Measurements from ENCODE around the gene BBS9. TPM values are rescaled to one million over a fixed set of nuclear protein-coding genes. Genes with fewer than 3 reads are reported as not detected.
A peak's percentile ranks its signal among the peaks of the same experiment; 100 is the strongest.

Gene BBS9
- polyA plus RNA-seq, 4 donors, result 2.0 to 8.8 (median 3.0) TPM

DNA sequence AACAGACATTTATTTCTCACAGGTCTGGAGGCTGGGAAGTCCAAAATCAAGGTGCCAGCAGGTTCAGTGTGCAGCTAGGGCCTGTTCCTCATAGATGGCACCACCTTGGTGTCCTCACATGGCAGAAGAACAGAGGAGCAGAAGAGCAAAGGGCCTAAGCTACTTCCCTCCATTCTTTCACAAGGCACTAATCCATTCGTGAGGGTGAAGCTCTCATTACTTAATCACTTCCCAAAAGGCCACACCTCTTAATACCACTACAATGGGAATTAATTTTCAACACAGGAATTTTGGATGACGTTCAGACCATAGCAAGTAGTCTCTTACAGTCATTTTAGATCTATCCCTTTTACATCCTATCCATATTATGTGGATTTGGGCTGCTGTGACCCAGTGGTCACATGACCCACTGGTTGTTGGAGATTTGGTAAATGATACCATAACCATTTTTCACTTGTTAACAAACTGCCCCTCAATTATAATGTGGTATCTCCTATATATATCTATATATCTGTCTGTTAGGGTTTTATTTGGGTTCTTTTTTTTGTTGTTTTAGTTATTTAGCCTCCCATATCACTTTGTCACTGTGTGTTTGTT is 63.4 kb downstream of the BBS9 start:
- FAIRE-seq, result no peak
- 81 to 83% (median 81%) methylated on average over 2 of the region's 2 CpGs for WGBS, 3 donors
- DNase-seq, result no peak
- peaks cover 0 to 3% of the 10 kb centered on the region in 2 donors for H3K9me3 ChIP-seq (ENCODE audit: control insufficient read depth in 2 of 2, insufficient read depth in 1 of 2, low read depth in 1 of 2, low read length in 1 of 2)
- peaks cover 0 to 5% (median 2%) of the 10 kb centered on the region in 3 donors for H3K4me1 ChIP-seq (ENCODE audit: control insufficient read depth in 3 of 3, insufficient read depth in 2 of 3, low read depth in 1 of 3, low read length in 2 of 3)
- no peak overlapping the region for H3K4me3 ChIP-seq (ENCODE audit: low read depth in 1 of 3, low read length in 3 of 3)
- H3K27ac ChIP-seq (ENCODE audit: low read depth in 1 of 3, low read length in 2 of 3), result no peak overlapping the region
- no peaks in the 10 kb centered on the region for H3K27me3 ChIP-seq (ENCODE audit: control insufficient read depth in 3 of 3, insufficient read depth in 3 of 3, low read length in 3 of 3)
- H3K36me3 ChIP-seq (ENCODE audit: control insufficient read depth in 3 of 3, insufficient read depth in 2 of 3, low read depth in 1 of 3, low read length in 3 of 3), result no peaks in the 10 kb centered on the region

GRCh38 chr7:33193308-33193864 is 64.0 kb downstream of the BBS9 start:
- Histone ChIP-seq H3K27ac (ENCODE audit: low read depth in 1 of 3, low read length in 2 of 3) (no peak overlapping the region), H3K9me3 (ENCODE audit: control insufficient read depth in 2 of 2, insufficient read depth in 1 of 2, low read depth in 1 of 2, low read length in 1 of 2) (peaks cover 0 to 3% of the 10 kb centered on the region in 2 donors), H3K36me3 (ENCODE audit: control insufficient read depth in 3 of 3, insufficient read depth in 2 of 3, low read depth in 1 of 3, low read length in 3 of 3) (no peaks in the 10 kb centered on the region), H3K4me1 (ENCODE audit: control insufficient read depth in 3 of 3, insufficient read depth in 2 of 3, low read depth in 1 of 3, low read length in 2 of 3) (peaks cover 0 to 5% (median 2%) of the 10 kb centered on the region in 3 donors), H3K4me3 (ENCODE audit: low read depth in 1 of 3, low read length in 3 of 3) (no peak overlapping the region), H3K27me3 (ENCODE audit: control insufficient read depth in 3 of 3, insufficient read depth in 3 of 3, low read length in 3 of 3) (no peaks in the 10 kb centered on the region)
- no peak for FAIRE-seq
- no peak for DNase-seq
- WGBS, 3 donors, result 87 to 96% (median 95%) methylated on average over 3 of the region's 3 CpGs

DNA sequence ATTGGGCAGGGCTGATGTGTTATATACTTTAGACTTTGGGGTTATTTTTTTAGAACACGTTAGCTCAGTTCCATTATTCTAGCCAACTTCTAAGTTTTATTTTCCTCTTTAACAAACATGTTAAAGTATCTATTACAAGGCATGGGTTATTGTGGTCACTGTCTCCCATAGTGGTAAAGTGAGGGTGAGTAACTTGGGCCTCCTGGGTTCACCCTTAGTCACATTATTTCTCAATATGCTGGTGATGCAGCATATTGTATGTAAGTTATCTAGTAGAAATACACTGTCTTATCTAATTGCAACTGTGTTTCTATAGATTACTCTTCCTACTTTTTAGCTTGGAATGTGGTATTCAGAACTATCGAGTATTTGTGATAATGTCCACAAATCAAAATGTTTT is 65.9 kb downstream of the BBS9 start:
- Histone ChIP-seq H3K27ac (ENCODE audit: low read depth in 1 of 3, low read length in 2 of 3) (no peak overlapping the region), H3K9me3 (ENCODE audit: control insufficient read depth in 2 of 2, insufficient read depth in 1 of 2, low read depth in 1 of 2, low read length in 1 of 2) (peaks cover 0 to 3% of the 10 kb centered on the region in 2 donors), H3K27me3 (ENCODE audit: control insufficient read depth in 3 of 3, insufficient read depth in 3 of 3, low read length in 3 of 3) (no peaks in the 10 kb centered on the region), H3K4me3 (ENCODE audit: low read depth in 1 of 3, low read length in 3 of 3) (no peak overlapping the region), H3K36me3 (ENCODE audit: control insufficient read depth in 3 of 3, insufficient read depth in 2 of 3, low read depth in 1 of 3, low read length in 3 of 3) (no peaks in the 10 kb centered on the region), H3K4me1 (ENCODE audit: control insufficient read depth in 3 of 3, insufficient read depth in 2 of 3, low read depth in 1 of 3, low read length in 2 of 3) (peaks cover 0 to 5% (median 2%) of the 10 kb centered on the region in 3 donors)
- FAIRE-seq, result no peak
- DNase-seq, result peak in 1 of 2 donors; percentile 29
- 84 to 92% (median 86%) methylated on average over 2 of the region's 2 CpGs for WGBS, 3 donors

DNA sequence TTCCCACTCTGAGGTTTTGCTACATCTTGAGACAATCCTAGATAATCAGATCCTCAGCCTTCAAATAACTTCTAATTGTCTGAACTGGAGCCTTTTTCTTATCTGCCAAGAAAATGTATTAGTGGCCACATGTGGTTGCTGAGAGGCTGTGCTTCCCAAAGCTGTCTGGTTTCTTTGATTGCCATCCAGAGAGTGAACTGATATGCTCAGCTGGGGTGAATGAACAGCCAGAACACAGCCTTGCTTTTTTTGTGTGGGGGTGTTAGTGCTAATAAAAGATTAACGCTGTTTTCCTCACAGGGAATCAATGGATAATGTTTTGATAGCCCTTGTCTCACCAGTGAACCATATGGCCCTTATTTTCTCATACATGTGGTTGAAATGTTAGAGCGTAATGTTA is 66.9 kb downstream of the BBS9 start:
- Histone ChIP-seq H3K36me3 (ENCODE audit: control insufficient read depth in 3 of 3, insufficient read depth in 2 of 3, low read depth in 1 of 3, low read length in 3 of 3) (no peaks in the 10 kb centered on the region), H3K4me3 (ENCODE audit: low read depth in 1 of 3, low read length in 3 of 3) (no peak overlapping the region), H3K9me3 (ENCODE audit: control insufficient read depth in 2 of 2, insufficient read depth in 1 of 2, low read depth in 1 of 2, low read length in 1 of 2) (peaks cover 0 to 3% of the 10 kb centered on the region in 2 donors), H3K4me1 (ENCODE audit: control insufficient read depth in 3 of 3, insufficient read depth in 2 of 3, low read depth in 1 of 3, low read length in 2 of 3) (no peaks in the 10 kb centered on the region), H3K27me3 (ENCODE audit: control insufficient read depth in 3 of 3, insufficient read depth in 3 of 3, low read length in 3 of 3) (no peaks in the 10 kb centered on the region), H3K27ac (ENCODE audit: low read depth in 1 of 3, low read length in 2 of 3) (no peak overlapping the region)
- 57 to 97% (median 82%) methylated on average over 2 of the region's 2 CpGs for WGBS, 3 donors
- no peak for DNase-seq
- no peak for FAIRE-seq

DNA sequence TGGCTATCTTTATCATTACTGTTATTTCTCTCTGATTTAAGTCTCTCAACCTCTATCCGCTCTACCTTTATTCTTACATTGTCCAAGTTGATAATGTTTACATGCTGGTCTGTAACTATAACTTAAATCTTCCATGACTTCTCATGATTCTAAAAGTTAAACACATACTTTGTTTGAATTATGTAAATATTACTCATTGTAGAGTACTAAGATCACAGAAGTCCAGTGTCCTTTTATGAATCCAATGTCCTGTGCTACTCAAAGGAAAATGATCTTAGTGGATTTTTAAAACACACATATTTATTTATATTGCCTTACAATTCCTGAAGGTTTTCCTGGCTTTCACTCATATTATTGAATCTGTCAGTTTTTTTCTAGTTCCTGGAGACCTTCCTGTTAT is 70.9 kb downstream of the BBS9 start:
- FAIRE-seq (no peak), DNase-seq (no peak)
- no peaks in the 10 kb centered on the region for H3K9me3 ChIP-seq (ENCODE audit: control insufficient read depth in 2 of 2, insufficient read depth in 1 of 2, low read depth in 1 of 2, low read length in 1 of 2)
- H3K4me3 ChIP-seq (ENCODE audit: low read depth in 1 of 3, low read length in 3 of 3), result no peak overlapping the region
- no peaks in the 10 kb centered on the region for H3K36me3 ChIP-seq (ENCODE audit: control insufficient read depth in 3 of 3, insufficient read depth in 2 of 3, low read depth in 1 of 3, low read length in 3 of 3)
- no peak overlapping the region for H3K27ac ChIP-seq (ENCODE audit: low read depth in 1 of 3, low read length in 2 of 3)
- no peaks in the 10 kb centered on the region for H3K4me1 ChIP-seq (ENCODE audit: control insufficient read depth in 3 of 3, insufficient read depth in 2 of 3, low read depth in 1 of 3, low read length in 2 of 3)
- 97 to 98% (median 97%) methylated on average over 1 of the region's 1 CpG for WGBS, 3 donors
- no peaks in the 10 kb centered on the region for H3K27me3 ChIP-seq (ENCODE audit: control insufficient read depth in 3 of 3, insufficient read depth in 3 of 3, low read length in 3 of 3)

DNA sequence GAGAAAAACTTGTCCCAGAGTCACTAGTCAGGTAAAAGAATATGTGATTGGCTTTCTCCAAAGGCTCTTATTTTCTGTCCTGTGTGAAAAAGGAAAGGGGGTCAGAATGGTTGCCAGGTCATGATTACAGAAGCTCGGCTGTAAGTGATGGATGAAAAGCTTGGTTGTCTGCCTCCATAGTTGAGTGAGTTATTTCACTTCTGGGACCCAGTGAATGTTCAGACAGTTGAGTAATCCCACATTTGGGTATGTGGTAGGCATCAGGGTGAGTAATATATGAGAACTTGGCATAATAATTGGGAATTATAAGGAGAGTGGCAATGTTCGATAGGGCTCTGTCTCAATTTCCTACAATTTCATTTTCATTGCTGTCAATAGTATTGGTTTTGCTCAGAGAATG is 72.5 kb downstream of the BBS9 start:
- WGBS, 3 donors, result 96 to 98% (median 97%) methylated on average over 2 of the region's 2 CpGs
- no peaks in the 10 kb centered on the region for H3K27me3 ChIP-seq (ENCODE audit: control insufficient read depth in 3 of 3, insufficient read depth in 3 of 3, low read length in 3 of 3)
- H3K4me3 ChIP-seq (ENCODE audit: low read depth in 1 of 3, low read length in 3 of 3), result no peak overlapping the region
- H3K9me3 ChIP-seq (ENCODE audit: control insufficient read depth in 2 of 2, insufficient read depth in 1 of 2, low read depth in 1 of 2, low read length in 1 of 2), result no peaks in the 10 kb centered on the region
- no peaks in the 10 kb centered on the region for H3K36me3 ChIP-seq (ENCODE audit: control insufficient read depth in 3 of 3, insufficient read depth in 2 of 3, low read depth in 1 of 3, low read length in 3 of 3)
- H3K27ac ChIP-seq (ENCODE audit: low read depth in 1 of 3, low read length in 2 of 3), result no peak overlapping the region
- no peak for FAIRE-seq
- no peaks in the 10 kb centered on the region for H3K4me1 ChIP-seq (ENCODE audit: control insufficient read depth in 3 of 3, insufficient read depth in 2 of 3, low read depth in 1 of 3, low read length in 2 of 3)
- no peak for DNase-seq

DNA sequence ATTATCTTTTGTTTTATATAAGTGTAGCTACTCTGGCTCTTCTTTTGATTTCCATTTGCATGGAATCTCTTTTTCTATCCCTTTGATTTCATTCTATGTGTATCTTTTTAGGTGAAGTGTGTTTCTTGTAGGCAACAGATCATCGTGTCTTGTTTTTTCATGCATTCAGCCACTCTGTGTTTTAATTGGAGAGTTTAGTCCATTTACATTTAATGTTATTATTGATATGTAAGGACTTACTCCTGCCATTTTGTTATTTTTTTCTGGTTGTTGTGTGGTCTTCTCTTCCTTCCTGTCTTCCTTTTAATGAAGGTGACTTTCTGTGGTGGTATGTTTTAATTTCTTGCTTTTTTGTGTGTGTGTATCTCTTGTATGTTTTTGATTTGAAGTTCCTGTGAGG is 81.6 kb downstream of the BBS9 start:
- WGBS, 3 donors, result 96 to 98% (median 97%) methylated on average over 1 of the region's 1 CpG
- Histone ChIP-seq H3K27ac (ENCODE audit: low read depth in 1 of 3, low read length in 2 of 3) (no peak overlapping the region), H3K27me3 (ENCODE audit: control insufficient read depth in 3 of 3, insufficient read depth in 3 of 3, low read length in 3 of 3) (no peaks in the 10 kb centered on the region), H3K4me1 (ENCODE audit: control insufficient read depth in 3 of 3, insufficient read depth in 2 of 3, low read depth in 1 of 3, low read length in 2 of 3) (no peaks in the 10 kb centered on the region), H3K4me3 (ENCODE audit: low read depth in 1 of 3, low read length in 3 of 3) (no peak overlapping the region), H3K9me3 (ENCODE audit: control insufficient read depth in 2 of 2, insufficient read depth in 1 of 2, low read depth in 1 of 2, low read length in 1 of 2) (peaks cover 0 to 21% of the 10 kb centered on the region in 2 donors), H3K36me3 (ENCODE audit: control insufficient read depth in 3 of 3, insufficient read depth in 2 of 3, low read depth in 1 of 3, low read length in 3 of 3) (peaks cover 0 to 6% (median 0%) of the 10 kb centered on the region in 3 donors)
- DNase-seq (no peak), FAIRE-seq (no peak)

- WGBS, 3 donors, result 79 to 84% (median 79%) methylated on average over 2 of the region's 2 CpGs
- no peak overlapping the region for H3K27ac ChIP-seq (ENCODE audit: low read depth in 1 of 3, low read length in 2 of 3)
- peaks cover 0 to 21% of the 10 kb centered on the region in 2 donors for H3K9me3 ChIP-seq (ENCODE audit: control insufficient read depth in 2 of 2, insufficient read depth in 1 of 2, low read depth in 1 of 2, low read length in 1 of 2)
- no peaks in the 10 kb centered on the region for H3K4me1 ChIP-seq (ENCODE audit: control insufficient read depth in 3 of 3, insufficient read depth in 2 of 3, low read depth in 1 of 3, low read length in 2 of 3)
- no peaks in the 10 kb centered on the region for H3K27me3 ChIP-seq (ENCODE audit: control insufficient read depth in 3 of 3, insufficient read depth in 3 of 3, low read length in 3 of 3)
- DNase-seq (no peak), FAIRE-seq (no peak)
- no peak overlapping the region for H3K4me3 ChIP-seq (ENCODE audit: low read depth in 1 of 3, low read length in 3 of 3)
- peaks cover 0 to 6% (median 0%) of the 10 kb centered on the region in 3 donors for H3K36me3 ChIP-seq (ENCODE audit: control insufficient read depth in 3 of 3, insufficient read depth in 2 of 3, low read depth in 1 of 3, low read length in 3 of 3)
These were observed 82.8 kb downstream of the BBS9 start for GRCh38 chr7:33212144-33212543.

- no peaks in the 10 kb centered on the region for H3K27me3 ChIP-seq (ENCODE audit: control insufficient read depth in 3 of 3, insufficient read depth in 3 of 3, low read length in 3 of 3)
- peaks cover 0 to 6% (median 0%) of the 10 kb centered on the region in 3 donors for H3K36me3 ChIP-seq (ENCODE audit: control insufficient read depth in 3 of 3, insufficient read depth in 2 of 3, low read depth in 1 of 3, low read length in 3 of 3)
- H3K9me3 ChIP-seq (ENCODE audit: control insufficient read depth in 2 of 2, insufficient read depth in 1 of 2, low read depth in 1 of 2, low read length in 1 of 2), result peaks cover 0 to 17% of the 10 kb centered on the region in 2 donors
- no peak overlapping the region for H3K27ac ChIP-seq (ENCODE audit: low read depth in 1 of 3, low read length in 2 of 3)
- no peaks in the 10 kb centered on the region for H3K4me1 ChIP-seq (ENCODE audit: control insufficient read depth in 3 of 3, insufficient read depth in 2 of 3, low read depth in 1 of 3, low read length in 2 of 3)
- 73 to 97% (median 93%) methylated on average over 1 of the region's 1 CpG for WGBS, 3 donors
- no peak for FAIRE-seq
- no peak overlapping the region for H3K4me3 ChIP-seq (ENCODE audit: low read depth in 1 of 3, low read length in 3 of 3)
- no peak for DNase-seq
These were observed 86.6 kb downstream of the BBS9 start for GRCh38 chr7:33215992-33216391.

Data from small intestine (tissue), 7 donors.